Pancreas (tissue), 10 donors: ENCODE measurements around the gene MARS1. TPM values are rescaled to one million over a fixed set of nuclear protein-coding genes. Genes with fewer than 3 reads are reported as not detected.

Source experiments
- ATAC-seq, 4 donors: fragments of 200-7000 bp; cut with Tn5 transposase; one replicate each; pipeline versions ENCODE4 v1.8.0 to v1.9.1; 2020; ENCODE audit warnings: mild to moderate bottlenecking in 4 of 4, moderate library complexity in 4 of 4
- DNase-seq, 6 donors: peaks; one replicate each; pipeline ENCODE4 v3.0.0-alpha.2; 2020
- FAIRE-seq: peaks from 2 replicates; lab custom pipeline; 2012; peaks lifted over from hg19 to GRCh38; lab: Jason Lieb, UNC
- H3K27ac ChIP-seq, 4 donors: fragments of 200-600 bp; sonication (generic); 1 replicate in 3 of 4; 2 replicates in 1 of 4; pipeline versions ENCODE4 v1.5.0 to v1.8.0; 2020
- H3K27me3 ChIP-seq, 4 donors: fragments of 200-600 bp; one replicate each; pipeline ENCODE4 v1.8.0; 2021
- H3K36me3 ChIP-seq, 3 donors: fragments of 200-600 bp; sonication (generic) in 1 of 3; one replicate each; pipeline versions ENCODE4 v1.5.0 to v1.8.0; 2020 to 2021
- H3K4me1 ChIP-seq, 3 donors: fragments of 200-600 bp; one replicate each; pipeline ENCODE4 v1.8.0; 2021
- H3K4me3 ChIP-seq, 4 donors: fragments of 200-600 bp; sonication (generic) in 2 of 4; one replicate each; pipeline versions ENCODE4 v1.5.0 to v1.8.0; 2020 to 2021
- H3K9me3 ChIP-seq, 4 donors: fragments of 200-600 bp; one replicate each; pipeline ENCODE4 v1.8.0; 2021
- CTCF ChIP-seq, 4 donors: fragments of 200-600 bp; sonication (generic) in 3 of 4; IDR thresholded peaks; one replicate each; pipeline versions ENCODE4 v1.5.0 to v1.8.0; 2021; ENCODE audit warnings: antibody characterized with exemption in 4 of 4
- WGBS, 2 donors: extraction: QIAGEN DNeasy Blood & Tissue Kit; methylation state at CpG; one replicate each; pipeline ENCODE4 v1.1.7; 2013; 5-methylcytosine and 5-hydroxymethylcytosine counted together
- intact Hi-C, 3 donors: fragments of 100-400 bp; cut with DNase I; formaldehyde crosslinking; loops; one replicate each; pipeline versions ENCODE4 v1.11.1 to v1.14.2; 2022
- polyA plus RNA-seq, 2 donors: library from polyadenylated mRNA; stranded (reverse); fragments of 200-250 nt; gene quantifications; one replicate each; pipeline ENCODE4 v1.2.3, GENCODE V29; 2013
- total RNA-seq, 6 donors: library from RNA; stranded (reverse); fragmentation: NEBNext Ultra II Directional in 4 of 6; extraction: Animal tissue kit (Norgen Biotek cat#: 25700) in 4 of 6; gene quantifications; one replicate each; pipeline versions ENCODE4 v1.2.1 to v1.2.4, GENCODE V29; 2021 to 2023
- donor health status: healthy with polysubstance abuse.
- donor health status: DM: no; HTN: no; CAD: no; lungs with moderate emphysema.
- donor health status: DM: no; HTN: no; CAD: no.
- donor health status: control.
- donor health status: control.
- donor health status: Bipolar disorder and iron deficiency.
- donor health status: DM: yes; HTN: yes; CAD: no.
- donor health status: DM: no; HTN: no; CAD: no.
- donor health status: DM: no; HTN: no; CAD: no.
- donor health status: DM: yes; HTN: yes; CAD: no.

Gene MARS1
- total and polyA plus RNA-seq, 8 donors, result 33.4 to 210 (median 88.8) TPM

DNA sequence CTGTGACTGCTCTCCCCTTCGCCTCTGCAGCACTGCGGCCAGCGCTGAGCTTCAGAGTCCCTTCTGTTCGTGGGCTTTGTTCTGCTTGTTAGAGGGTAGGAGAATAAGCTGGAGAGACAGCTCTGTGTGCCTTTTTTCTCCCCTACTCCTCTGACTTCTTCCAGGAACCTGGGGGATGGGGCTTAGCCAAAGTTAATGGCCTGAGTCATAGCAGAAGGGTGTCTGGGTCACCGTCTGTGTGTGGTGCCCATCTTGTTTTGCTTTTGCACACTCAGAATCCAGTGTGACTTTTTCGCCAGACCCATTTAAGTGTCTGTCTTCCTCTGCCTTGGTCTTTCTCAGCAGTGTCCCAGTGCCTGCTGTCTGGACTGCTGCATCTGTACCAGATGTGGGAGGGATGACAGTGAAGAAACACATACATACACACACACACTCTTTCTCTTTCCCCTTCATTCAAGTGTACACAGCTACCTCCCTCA lies 65.0 kb downstream of the MARS1 start:
- no peaks in the 10 kb centered on the region for H3K4me1 ChIP-seq
- 59 to 64% methylated on average over 6 of the region's 6 CpGs for WGBS, 2 donors
- no peak for DNase-seq
- no peaks in the 10 kb centered on the region for H3K36me3 ChIP-seq
- intact Hi-C loops, result no loop called here
- ATAC-seq, result no peak
- FAIRE-seq, result no peak
- H3K4me3 ChIP-seq, result no peak overlapping the region
- no peak overlapping the region for H3K27ac ChIP-seq
- no peaks in the 10 kb centered on the region for H3K27me3 ChIP-seq
- H3K9me3 ChIP-seq, result no peaks in the 10 kb centered on the region
- TF ChIP-seq CTCF (IDR thresholded peaks at IDR 0.05), result no peak

GRCh38 chr12:57553343-57554202 lies 65.7 kb downstream of the MARS1 start:
- H3K27ac ChIP-seq, result no peak overlapping the region
- TF ChIP-seq CTCF (IDR thresholded peaks at IDR 0.05), result no peak
- no peaks in the 10 kb centered on the region for H3K27me3 ChIP-seq
- H3K36me3 ChIP-seq, result no peaks in the 10 kb centered on the region
- no peak for ATAC-seq
- H3K4me3 ChIP-seq, result no peak overlapping the region
- H3K4me1 ChIP-seq, result no peaks in the 10 kb centered on the region
- H3K9me3 ChIP-seq, result no peaks in the 10 kb centered on the region
- 52 to 53% methylated on average over 7 of the region's 7 CpGs for WGBS, 2 donors
- FAIRE-seq, result no peak
- DNase-seq, result no peak
- intact Hi-C loops, result no loop called here

- H3K27ac ChIP-seq, result no peak overlapping the region
- H3K9me3 ChIP-seq, result no peaks in the 10 kb centered on the region
- intact Hi-C loops, result no loop called here
- ATAC-seq, result no peak
- H3K4me1 ChIP-seq, result no peaks in the 10 kb centered on the region
- FAIRE-seq, result no peak
- H3K36me3 ChIP-seq, result no peaks in the 10 kb centered on the region
- DNase-seq, result no peak
- 91 to 96% methylated on average over 2 of the region's 2 CpGs for whole genome bisulfite sequencing, 2 donors
- no peak overlapping the region for H3K4me3 ChIP-seq
- no peaks in the 10 kb centered on the region for H3K27me3 ChIP-seq
- TF ChIP-seq CTCF (IDR thresholded peaks at IDR 0.05), result no peak
These were observed 66.6 kb downstream of the MARS1 start for GRCh38 chr12:57554453-57554852.

- no peak for TF ChIP-seq CTCF (IDR thresholded peaks at IDR 0.05)
- Histone ChIP-seq H3K4me3 (no peak overlapping the region), H3K27me3 (no peaks in the 10 kb centered on the region), H3K27ac (no peak overlapping the region), H3K9me3 (no peaks in the 10 kb centered on the region), H3K36me3 (no peaks in the 10 kb centered on the region), H3K4me1 (no peaks in the 10 kb centered on the region)
- intact Hi-C loops, result no loop called here
- FAIRE-seq (no peak), ATAC-seq (no peak), DNase-seq (no peak)
- WGBS, 2 donors, result 100% methylated on average over 1 of the region's 1 CpG
These were observed 67.0 kb downstream of the MARS1 start for GRCh38 chr12:57554897-57555296.

DNA sequence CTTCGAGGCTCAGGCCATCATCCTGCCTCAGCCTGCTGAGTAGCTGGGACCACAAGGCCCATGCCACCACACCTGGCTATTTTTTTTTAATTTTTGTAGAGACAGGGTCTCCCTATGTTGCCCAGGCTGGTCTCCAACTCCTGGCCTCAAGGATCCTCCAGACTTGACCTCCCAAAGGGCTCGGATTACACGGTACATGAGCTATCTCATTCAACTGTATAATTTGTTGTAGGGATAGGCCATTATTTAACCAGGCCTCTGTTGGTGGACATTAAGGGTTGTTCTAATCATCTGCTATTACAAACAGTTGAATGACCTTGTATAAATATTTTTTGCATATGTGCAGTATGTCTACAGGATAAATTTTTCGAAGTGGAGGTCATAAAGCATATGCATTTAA lies 71.0 kb downstream of the MARS1 start:
- WGBS, 2 donors, result 71 to 79% methylated on average over 4 of the region's 4 CpGs
- no peak for TF ChIP-seq CTCF (IDR thresholded peaks at IDR 0.05)
- Histone ChIP-seq H3K4me3 (no peak overlapping the region), H3K27me3 (no peaks in the 10 kb centered on the region), H3K36me3 (no peaks in the 10 kb centered on the region), H3K9me3 (no peaks in the 10 kb centered on the region), H3K4me1 (no peaks in the 10 kb centered on the region), H3K27ac (no peak overlapping the region)
- intact Hi-C loops, result no loop called here
- FAIRE-seq (no peak), DNase-seq (no peak), ATAC-seq (no peak)
